ENCODE data around the gene GATA2. TPM values are rescaled to one million over a fixed set of nuclear protein-coding genes. Genes with fewer than 3 reads are reported as not detected.

GATA2 gene
- total RNA-seq, 4 donors from 2014 or later = 2.4 to 10.3 (median 5.4) TPM

DNA sequence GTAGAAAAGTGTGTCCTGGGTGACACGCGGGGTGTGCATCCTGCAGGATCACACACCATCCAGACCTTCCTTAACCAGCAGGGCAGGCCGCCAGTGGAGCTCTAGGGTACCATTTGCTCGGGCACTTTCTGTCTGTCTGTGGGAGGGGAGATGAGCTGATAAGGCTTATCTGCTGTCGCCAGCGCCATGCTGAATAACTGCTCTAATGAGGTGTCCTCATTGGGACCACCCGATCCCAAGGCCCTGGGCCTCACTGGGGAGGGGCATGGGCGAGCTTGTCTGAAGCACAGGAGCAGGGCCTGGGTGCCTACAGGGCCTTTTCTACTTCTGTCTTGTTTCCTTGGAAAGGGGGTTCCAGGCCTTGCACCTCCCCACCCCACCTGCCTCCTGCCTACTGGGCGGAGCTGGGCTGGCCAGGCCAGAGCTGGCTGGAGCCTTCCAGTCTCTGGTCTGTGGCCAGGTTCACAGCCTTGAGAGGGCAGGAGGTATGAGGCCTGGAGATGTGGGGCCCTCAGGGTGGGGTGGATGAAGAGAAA lies 2.5 kb upstream of the GATA2 start:
- Histone ChIP-seq H3K27ac (no peak overlapping the region), H3K36me3 (no peaks in the 10 kb centered on the region), H3K27me3 (peaks cover 100% of the 10 kb centered on the region), H3K9me3 (no peaks in the 10 kb centered on the region), H3K4me3 (no peak overlapping the region), H3K4me1 (peaks cover 39% of the 10 kb centered on the region)
- DNase-seq (ENCODE audit: low spot score in 2 of 2) = peak; percentile 52 to 70
- TF ChIP-seq EP300 (IDR thresholded peaks at IDR 0.05) = no peak
- TF ChIP-seq, protein P1, sequence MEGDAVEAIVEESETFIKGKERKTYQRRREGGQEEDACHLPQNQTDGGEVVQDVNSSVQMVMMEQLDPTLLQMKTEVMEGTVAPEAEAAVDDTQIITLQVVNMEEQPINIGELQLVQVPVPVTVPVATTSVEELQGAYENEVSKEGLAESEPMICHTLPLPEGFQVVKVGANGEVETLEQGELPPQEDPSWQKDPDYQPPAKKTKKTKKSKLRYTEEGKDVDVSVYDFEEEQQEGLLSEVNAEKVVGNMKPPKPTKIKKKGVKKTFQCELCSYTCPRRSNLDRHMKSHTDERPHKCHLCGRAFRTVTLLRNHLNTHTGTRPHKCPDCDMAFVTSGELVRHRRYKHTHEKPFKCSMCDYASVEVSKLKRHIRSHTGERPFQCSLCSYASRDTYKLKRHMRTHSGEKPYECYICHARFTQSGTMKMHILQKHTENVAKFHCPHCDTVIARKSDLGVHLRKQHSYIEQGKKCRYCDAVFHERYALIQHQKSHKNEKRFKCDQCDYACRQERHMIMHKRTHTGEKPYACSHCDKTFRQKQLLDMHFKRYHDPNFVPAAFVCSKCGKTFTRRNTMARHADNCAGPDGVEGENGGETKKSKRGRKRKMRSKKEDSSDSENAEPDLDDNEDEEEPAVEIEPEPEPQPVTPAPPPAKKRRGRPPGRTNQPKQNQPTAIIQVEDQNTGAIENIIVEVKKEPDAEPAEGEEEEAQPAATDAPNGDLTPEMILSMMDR (IDR thresholded peaks at IDR 0.05) = no peak
- TF ChIP-seq POLR2A (IDR thresholded peaks at IDR 0.05) = no peak
- TF ChIP-seq POLR2AphosphoS5 (IDR thresholded peaks at IDR 0.05) = no peak
- WGBS = 85% methylated on average over 7 of the region's 9 CpGs

DNA sequence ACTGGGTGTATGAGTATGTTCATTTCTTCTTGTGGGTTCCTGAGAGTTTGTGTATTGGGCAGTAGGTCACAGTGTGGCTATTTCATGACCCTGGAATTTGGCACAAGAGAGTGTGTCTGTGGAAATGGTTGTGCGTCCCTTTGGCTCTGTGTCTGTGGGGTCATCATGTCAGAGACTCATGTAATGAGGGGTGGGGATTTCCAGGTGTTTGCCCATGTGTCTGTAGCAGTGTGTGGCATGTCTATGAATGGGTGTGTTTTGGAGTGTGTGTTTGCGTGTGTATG lies 1.3 kb upstream of the GATA2 start:
- Histone ChIP-seq H3K27ac (no peak overlapping the region), H3K9me3 (no peaks in the 10 kb centered on the region), H3K27me3 (peaks cover 100% of the 10 kb centered on the region), H3K4me3 (no peak overlapping the region), H3K36me3 (no peaks in the 10 kb centered on the region), H3K4me1 (peaks cover 51% of the 10 kb centered on the region)
- WGBS = 88% methylated on average over 2 of the region's 2 CpGs
- DNase-seq (ENCODE audit: low spot score in 2 of 2) = peak in 1 of 2 donors; percentile 32
- TF ChIP-seq, protein P1 (IDR thresholded peaks at IDR 0.05) = no peak
- no peak for TF ChIP-seq EP300 (IDR thresholded peaks at IDR 0.05)
- no peak for TF ChIP-seq POLR2A (IDR thresholded peaks at IDR 0.05)
- TF ChIP-seq POLR2AphosphoS5 (IDR thresholded peaks at IDR 0.05) = no peak

DNA sequence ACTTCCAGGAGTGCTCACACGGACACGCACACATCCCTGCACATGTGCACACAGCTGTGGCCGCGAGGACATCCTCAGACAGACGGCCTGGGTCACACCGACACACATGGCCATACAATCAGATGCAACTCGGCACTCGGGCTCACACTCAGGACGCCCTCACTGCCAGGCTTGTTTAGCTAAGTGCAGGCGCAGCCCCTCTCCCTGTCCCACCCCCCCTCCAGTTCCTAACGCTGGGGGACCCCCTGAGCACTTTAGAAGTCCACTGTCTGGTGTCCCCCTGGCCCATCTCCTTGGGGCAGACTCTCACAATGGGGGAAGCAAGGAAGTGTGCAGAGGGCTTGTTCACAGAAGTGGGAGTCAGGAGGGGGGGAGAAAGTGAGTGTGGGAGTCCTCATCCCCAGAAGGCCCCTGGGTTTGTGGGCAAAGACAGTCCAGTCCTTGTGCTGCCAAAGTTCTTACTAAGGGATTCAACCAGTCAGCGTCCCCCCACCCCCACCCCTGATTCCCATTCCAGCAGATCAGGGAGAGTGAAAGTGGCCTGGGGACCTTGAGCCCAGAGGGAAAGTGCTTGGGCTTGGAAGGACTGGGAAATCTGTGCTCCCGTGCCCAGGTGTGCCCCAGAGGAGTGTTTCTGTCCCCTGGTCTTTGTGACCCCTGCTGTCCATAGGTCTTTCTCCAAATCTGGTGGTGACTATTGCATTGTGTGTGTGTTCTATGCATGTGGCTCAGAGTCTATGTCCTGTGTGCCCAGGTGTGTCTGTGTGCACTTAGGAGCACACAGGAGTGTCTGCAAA lies 767 bp upstream of the GATA2 start:
- 33% methylated on average over 12 of the region's 13 CpGs for WGBS
- Histone ChIP-seq H3K27ac (no peak overlapping the region), H3K27me3 (peaks cover 100% of the 10 kb centered on the region), H3K9me3 (no peaks in the 10 kb centered on the region), H3K4me1 (peaks cover 57% of the 10 kb centered on the region), H3K4me3 (no peak overlapping the region), H3K36me3 (no peaks in the 10 kb centered on the region)
- TF ChIP-seq POLR2A (IDR thresholded peaks at IDR 0.05) = no peak
- no peak for TF ChIP-seq POLR2AphosphoS5 (IDR thresholded peaks at IDR 0.05)
- no peak for TF ChIP-seq EP300 (IDR thresholded peaks at IDR 0.05)
- TF ChIP-seq, protein P1 (IDR thresholded peaks at IDR 0.05) = no peak
- peak; percentile 60 to 78 for DNase-seq (ENCODE audit: low spot score in 2 of 2)

DNA sequence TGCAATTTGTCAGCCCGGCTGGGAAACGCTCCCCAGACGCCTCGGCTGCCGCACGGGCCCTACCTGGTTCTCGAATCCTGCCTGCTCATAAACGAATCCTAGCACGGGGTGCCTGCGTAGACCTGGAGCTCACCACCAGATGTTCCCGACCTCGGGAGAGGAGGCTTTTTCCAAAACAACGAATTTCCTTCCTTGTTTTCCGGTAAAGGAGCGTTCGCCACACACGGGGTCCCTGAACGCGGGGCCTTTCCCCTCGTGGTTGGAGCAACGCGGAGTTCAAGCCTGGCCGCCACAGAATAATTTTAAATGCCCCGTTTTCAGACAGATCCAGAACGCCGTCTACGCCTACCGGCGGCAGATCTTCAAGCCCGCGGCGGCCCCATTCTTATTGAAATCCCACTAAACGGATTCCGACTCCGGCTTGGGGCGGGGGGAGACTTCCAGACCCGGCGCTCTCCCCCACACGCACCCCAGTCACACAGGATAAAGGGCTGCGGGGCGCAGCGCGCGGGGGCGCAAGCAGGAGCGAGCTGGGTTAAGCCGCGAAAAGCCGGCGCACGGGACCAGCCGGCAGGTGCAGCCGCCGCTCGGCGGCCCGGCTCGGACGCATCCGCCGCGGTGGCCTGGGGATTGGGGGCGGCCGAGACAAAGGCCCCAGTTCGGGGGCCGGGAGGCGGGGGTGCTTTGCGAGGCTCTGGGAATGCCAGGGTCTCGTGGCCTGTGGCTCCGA lies 895 bp downstream of the GATA2 start:
- Histone ChIP-seq H3K4me3 (peak overlapping the region; percentile 68), H3K27ac (peak overlapping the region; percentile 11), H3K36me3 (no peaks in the 10 kb centered on the region), H3K9me3 (no peaks in the 10 kb centered on the region), H3K27me3 (peaks cover 100% of the 10 kb centered on the region), H3K4me1 (peaks cover 61% of the 10 kb centered on the region)
- WGBS = 7% methylated on average over 26 of the region's 70 CpGs
- peak in 1 of 2 donors; percentile 67 for DNase-seq (ENCODE audit: low spot score in 2 of 2)
- TF ChIP-seq POLR2AphosphoS5 (IDR thresholded peaks at IDR 0.05) (peak in 1 of 3 donors; percentile 56), POLR2A (IDR thresholded peaks at IDR 0.05) (no peak)

DNA sequence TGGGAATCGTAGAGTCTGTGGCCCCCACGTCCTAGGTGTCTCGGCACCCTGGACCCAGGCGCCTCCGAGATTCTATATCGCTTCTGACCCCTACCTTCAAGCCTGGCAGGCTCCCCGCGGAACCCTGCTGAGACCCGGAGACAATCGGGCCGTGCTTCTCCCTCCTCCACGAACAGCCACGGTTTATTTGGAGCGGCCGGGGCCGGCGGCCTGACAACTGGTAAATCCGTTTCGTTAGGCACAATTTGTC lies 1.4 kb downstream of the GATA2 start:
- DNase-seq (ENCODE audit: low spot score in 2 of 2) = peak; percentile 48 to 67
- WGBS = 18% methylated on average over 19 of the region's 19 CpGs
- H3K9me3 ChIP-seq = no peaks in the 10 kb centered on the region
- no peak for TF ChIP-seq POLR2A (IDR thresholded peaks at IDR 0.05)
- TF ChIP-seq POLR2AphosphoS5 (IDR thresholded peaks at IDR 0.05) = no peak
- no peak for TF ChIP-seq EP300 (IDR thresholded peaks at IDR 0.05)
- TF ChIP-seq, protein P1 (IDR thresholded peaks at IDR 0.05) = no peak
- H3K4me3 ChIP-seq = peak overlapping the region; percentile 68
- H3K4me1 ChIP-seq = peaks cover 63% of the 10 kb centered on the region
- peak overlapping the region; percentile 11 for H3K27ac ChIP-seq
- H3K27me3 ChIP-seq = peaks cover 100% of the 10 kb centered on the region
- no peaks in the 10 kb centered on the region for H3K36me3 ChIP-seq

All from suprapubic skin (tissue), 4 donors.